SK-N-MC (cell line): ENCODE results near the gene ITGB3.

Experiments
- EZH2 ChIP-seq: fragments of 200-600 bp; sonication (generic); IDR thresholded peaks from one replicate; pipeline ENCODE4 v1.6.1; 2017; ENCODE audit warnings: antibody characterized with exemption
- FOXP2 ChIP-seq: optimal IDR thresholded peaks from 2 replicates; pipeline ENCODE3; 2011; ENCODE audit warnings: mild to moderate bottlenecking, moderate library complexity; ENCODE audit not compliant: insufficient read depth; ENCODE audit errors: extremely low read length, control extremely low read depth
- POLR2AphosphoS5 ChIP-seq: IDR thresholded peaks from 2 replicates; pipeline ENCODE4 v1.6.1; 2012; ENCODE audit warnings: mild to moderate bottlenecking, low read depth, low read length, borderline replicate concordance

- TF ChIP-seq EZH2 (no peak), POLR2AphosphoS5 (no peak), FOXP2 (no peak)
Measured at GRCh38 chr17:47222047-47222446, 31.6 kb upstream of the ITGB3 start.
